Nephron progenitor cell (in vitro differentiated cells): ENCODE measurements around the gene UBE2O.

Experiments
- DNase-seq: peaks from one replicate; pipeline ENCODE4 v3.0.0; 2021
- H3K27ac Mint-ChIP-seq: 2 replicates; pipeline ENCODE4 v1.8.0; 2021; ENCODE audit warnings: mild to moderate bottlenecking, moderate library complexity, mixed read lengths
- H3K27me3 Mint-ChIP-seq: 2 replicates; pipeline ENCODE4 v1.8.0; 2021; ENCODE audit warnings: mild to moderate bottlenecking, low read depth, mixed read lengths; ENCODE audit not compliant: poor library complexity
- H3K36me3 Mint-ChIP-seq: 2 replicates; pipeline ENCODE4 v1.8.0; 2021; ENCODE audit warnings: low read depth, mixed read lengths
- H3K4me1 Mint-ChIP-seq: 2 replicates; pipeline ENCODE4 v1.8.0; 2021; ENCODE audit warnings: mixed read lengths
- H3K4me3 Mint-ChIP-seq: 2 replicates; pipeline ENCODE4 v1.8.0; 2021; ENCODE audit warnings: mild to moderate bottlenecking, moderate library complexity, mixed read lengths
- H3K9me3 Mint-ChIP-seq: 2 replicates; pipeline ENCODE4 v1.8.0; 2021; ENCODE audit warnings: mild to moderate bottlenecking, moderate library complexity, mixed read lengths
- TF ChIP-seq, protein P1 (sequence below): fragments of 200-600 bp; sonication (generic); IDR thresholded peaks from 2 replicates; pipeline ENCODE4 v1.5.0; 2021; ENCODE audit warnings: antibody characterized with exemption

The UBE2O gene

DNA sequence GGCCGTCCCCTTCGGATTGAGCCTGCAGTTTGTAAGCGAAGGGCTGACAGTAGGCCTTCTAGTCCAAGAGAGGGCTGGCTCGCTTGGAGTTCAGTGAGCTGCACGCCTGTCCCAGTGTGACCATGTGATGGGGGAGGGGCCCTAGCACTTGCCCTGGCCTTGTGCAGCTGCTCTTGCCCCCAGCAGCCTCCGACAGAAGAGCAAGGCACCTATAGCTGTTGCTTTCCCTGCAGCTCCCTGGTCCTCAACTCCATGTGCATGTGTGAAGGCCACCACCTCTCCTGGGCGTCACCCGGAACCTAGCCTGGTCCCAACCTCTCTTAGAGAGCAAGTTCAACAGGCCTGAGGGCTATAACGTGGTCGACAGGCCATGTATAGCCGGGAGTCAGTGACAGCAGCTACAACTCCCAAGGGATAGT, 62.9 kb downstream of the UBE2O start:
- Mint-ChIP-seq H3K4me1 (peaks cover 38% of the 10 kb centered on the region), H3K27ac (no peak overlapping the region), H3K36me3 (peaks cover 35% of the 10 kb centered on the region), H3K9me3 (no peaks in the 10 kb centered on the region), H3K4me3 (no peak overlapping the region), H3K27me3 (peaks cover 28% of the 10 kb centered on the region)
- TF ChIP-seq, protein P1, sequence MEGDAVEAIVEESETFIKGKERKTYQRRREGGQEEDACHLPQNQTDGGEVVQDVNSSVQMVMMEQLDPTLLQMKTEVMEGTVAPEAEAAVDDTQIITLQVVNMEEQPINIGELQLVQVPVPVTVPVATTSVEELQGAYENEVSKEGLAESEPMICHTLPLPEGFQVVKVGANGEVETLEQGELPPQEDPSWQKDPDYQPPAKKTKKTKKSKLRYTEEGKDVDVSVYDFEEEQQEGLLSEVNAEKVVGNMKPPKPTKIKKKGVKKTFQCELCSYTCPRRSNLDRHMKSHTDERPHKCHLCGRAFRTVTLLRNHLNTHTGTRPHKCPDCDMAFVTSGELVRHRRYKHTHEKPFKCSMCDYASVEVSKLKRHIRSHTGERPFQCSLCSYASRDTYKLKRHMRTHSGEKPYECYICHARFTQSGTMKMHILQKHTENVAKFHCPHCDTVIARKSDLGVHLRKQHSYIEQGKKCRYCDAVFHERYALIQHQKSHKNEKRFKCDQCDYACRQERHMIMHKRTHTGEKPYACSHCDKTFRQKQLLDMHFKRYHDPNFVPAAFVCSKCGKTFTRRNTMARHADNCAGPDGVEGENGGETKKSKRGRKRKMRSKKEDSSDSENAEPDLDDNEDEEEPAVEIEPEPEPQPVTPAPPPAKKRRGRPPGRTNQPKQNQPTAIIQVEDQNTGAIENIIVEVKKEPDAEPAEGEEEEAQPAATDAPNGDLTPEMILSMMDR: no peak
- DNase-seq: no peak

DNA sequence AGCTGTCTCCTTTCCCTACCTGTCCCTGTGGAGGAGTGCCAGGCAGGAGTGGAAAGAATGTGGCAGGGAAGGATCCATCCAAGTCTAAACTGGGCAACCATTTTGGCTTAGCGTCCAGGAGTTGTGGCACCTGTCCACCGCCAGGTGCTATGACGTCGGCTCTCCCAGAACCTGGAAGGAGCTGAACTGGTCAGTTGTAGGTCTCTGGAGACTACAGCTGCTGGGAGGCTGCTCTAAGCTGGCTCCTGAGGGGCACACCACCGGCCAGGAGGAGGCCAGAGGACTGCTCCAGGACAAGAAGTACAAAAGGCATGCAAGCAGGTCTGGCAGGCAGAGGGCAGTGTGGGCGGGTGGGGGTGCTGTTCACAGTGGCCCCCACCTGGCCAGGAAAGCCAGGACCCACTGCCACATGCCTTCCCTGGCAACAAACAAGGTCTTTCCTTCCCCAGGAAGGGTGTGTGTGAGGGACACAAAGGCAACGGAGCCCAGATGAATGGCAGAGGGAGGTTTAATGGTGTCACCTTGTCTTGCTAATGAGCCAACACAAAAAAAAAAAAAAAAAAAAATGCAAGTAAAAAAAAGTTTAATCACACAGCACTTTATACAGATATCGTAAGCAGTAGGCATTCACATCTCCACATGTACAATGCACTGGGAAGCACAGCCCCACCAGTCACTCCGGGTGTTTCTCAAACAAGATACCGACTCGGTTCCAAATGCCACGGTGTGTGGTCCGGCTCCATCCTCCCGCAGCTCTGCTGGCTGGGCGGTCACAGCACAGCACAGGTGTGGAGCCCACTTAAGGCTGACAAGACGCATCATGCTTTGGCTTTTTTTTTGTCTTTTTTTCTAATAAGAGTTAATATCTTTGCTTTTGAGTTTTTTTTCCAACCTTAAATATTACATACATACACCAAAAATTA, 63.7 kb downstream of the UBE2O start:
- Mint-ChIP-seq H3K27ac (no peak overlapping the region), H3K4me1 (peaks cover 35% of the 10 kb centered on the region), H3K9me3 (no peaks in the 10 kb centered on the region), H3K4me3 (no peak overlapping the region), H3K36me3 (peaks cover 30% of the 10 kb centered on the region), H3K27me3 (peaks cover 30% of the 10 kb centered on the region)
- DNase-seq: no peak
- TF ChIP-seq, protein P1: no peak

DNA sequence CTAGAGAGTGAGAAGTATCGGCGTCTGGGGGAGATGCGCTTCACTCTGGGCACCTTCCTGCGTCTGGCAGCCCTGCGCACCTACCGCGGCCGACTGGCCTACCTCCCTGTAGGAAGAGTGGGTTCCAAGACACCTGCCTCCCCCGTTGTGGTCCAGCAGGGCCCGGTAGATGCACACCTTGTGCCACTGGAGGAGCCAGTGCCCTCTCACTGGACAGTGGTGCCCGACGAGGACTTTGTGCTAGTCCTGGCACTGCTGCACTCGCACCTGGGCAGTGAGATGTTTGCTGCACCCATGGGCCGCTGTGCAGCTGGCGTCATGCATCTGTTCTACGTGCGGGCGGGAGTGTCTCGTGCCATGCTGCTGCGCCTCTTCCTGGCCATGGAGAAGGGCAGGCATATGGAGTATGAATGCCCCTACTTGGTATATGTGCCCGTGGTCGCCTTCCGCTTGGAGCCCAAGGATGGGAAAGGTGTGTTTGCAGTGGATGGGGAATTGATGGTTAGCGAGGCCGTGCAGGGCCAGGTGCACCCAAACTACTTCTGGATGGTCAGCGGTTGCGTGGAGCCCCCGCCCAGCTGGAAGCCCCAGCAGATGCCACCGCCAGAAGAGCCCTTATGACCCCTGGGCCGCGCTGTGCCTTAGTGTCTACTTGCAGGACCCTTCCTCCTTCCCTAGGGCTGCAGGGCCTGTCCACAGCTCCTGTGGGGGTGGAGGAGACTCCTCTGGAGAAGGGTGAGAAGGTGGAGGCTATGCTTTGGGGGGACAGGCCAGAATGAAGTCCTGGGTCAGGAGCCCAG, 65.8 kb downstream of the UBE2O start:
- H3K27ac Mint-ChIP-seq: no peak overlapping the region
- peaks cover 28% of the 10 kb centered on the region for H3K4me1 Mint-ChIP-seq
- DNase-seq: no peak
- no peaks in the 10 kb centered on the region for H3K9me3 Mint-ChIP-seq
- H3K36me3 Mint-ChIP-seq: peaks cover 20% of the 10 kb centered on the region
- no peak overlapping the region for H3K4me3 Mint-ChIP-seq
- TF ChIP-seq, protein P1: no peak
- peaks cover 45% of the 10 kb centered on the region for H3K27me3 Mint-ChIP-seq

DNA sequence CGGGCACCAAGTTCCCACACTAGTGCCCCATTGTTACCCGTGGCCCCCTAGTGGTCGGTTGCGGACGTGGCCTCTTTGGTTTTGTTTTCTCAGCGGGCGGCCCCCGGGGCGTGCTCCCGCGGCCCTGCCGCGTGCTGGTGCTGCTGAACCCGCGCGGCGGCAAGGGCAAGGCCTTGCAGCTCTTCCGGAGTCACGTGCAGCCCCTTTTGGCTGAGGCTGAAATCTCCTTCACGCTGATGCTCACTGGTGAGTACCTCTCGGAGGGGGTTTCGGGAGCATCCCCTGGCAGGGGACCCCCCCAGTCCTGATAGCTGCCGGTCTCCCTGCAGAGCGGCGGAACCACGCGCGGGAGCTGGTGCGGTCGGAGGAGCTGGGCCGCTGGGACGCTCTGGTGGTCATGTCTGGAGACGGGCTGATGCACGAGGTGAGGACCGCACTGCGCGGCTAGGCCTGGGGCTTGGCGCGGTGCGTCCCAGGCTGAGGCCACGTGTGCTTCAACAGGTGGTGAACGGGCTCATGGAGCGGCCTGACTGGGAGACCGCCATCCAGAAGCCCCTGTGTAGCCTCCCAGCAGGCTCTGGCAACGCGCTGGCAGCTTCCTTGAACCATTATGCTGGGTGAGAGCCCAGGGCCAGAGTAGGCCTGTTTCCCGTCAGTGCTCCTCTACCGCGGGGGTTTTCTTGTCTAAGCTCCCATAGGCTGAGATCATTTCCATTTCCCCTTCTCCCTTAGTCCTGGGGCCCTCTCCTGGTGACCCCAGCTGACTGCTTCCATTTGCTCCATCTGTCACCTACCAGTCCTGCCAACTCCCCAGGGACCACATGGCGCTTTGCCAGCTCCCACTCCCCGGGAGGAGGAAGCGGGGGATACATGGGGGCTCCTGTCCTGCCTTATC, 66.8 kb downstream of the UBE2O start:
- peaks cover 27% of the 10 kb centered on the region for H3K4me1 Mint-ChIP-seq
- no peaks in the 10 kb centered on the region for H3K9me3 Mint-ChIP-seq
- peaks cover 55% of the 10 kb centered on the region for H3K27me3 Mint-ChIP-seq
- no peak overlapping the region for H3K27ac Mint-ChIP-seq
- H3K4me3 Mint-ChIP-seq: peak overlapping the region; percentile 11
- DNase-seq: peak; percentile 85
- H3K36me3 Mint-ChIP-seq: peaks cover 20% of the 10 kb centered on the region
- TF ChIP-seq, protein P1: peak; percentile 78

DNA sequence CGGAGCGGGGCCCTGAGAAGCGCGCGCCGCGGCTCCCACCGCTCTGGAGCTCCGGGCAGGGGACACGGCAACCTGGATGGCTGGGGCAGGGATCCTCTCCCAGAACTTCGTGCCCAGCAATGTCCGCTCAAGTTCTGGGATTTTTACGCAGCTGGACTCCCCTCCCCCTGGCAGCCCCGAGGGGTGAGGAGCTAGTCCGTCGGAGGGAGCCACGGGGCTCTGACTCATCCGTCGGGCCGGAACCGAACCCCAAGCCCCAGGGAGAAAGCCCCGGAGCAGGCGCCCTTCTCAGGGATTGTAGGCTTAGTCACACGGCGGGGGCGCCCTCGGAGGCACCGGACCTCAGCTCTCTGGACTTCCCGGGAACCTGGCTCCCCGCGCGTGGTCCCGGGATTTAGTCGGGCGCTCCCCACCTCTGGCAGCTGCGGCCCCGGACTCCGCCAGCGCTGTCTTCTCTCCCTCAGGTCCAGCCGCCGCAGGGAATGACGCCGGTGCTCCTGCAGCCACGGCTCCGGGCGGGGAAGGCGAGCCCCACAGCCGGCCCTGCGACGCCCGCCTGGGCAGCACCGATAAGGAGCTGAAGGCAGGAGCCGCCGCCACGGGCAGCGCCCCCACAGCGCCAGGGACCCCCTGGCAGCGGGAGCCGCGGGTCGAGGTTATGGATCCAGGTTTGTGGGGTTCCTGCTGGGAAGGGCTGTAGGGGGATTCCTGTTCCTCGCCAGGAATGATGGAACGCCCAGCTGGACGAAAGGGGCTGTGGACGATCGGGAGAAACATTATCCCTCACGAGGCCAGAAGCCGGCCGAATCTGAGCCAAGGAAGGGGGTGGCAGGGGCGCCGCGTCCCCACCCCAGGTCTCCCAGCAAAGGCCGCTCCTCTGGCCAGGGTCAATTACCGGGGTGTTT, 67.7 kb downstream of the UBE2O start:
- Mint-ChIP-seq H3K36me3 (peaks cover 14% of the 10 kb centered on the region), H3K4me3 (peak overlapping the region; percentile 30), H3K27ac (no peak overlapping the region), H3K9me3 (no peaks in the 10 kb centered on the region), H3K27me3 (peaks cover 62% of the 10 kb centered on the region), H3K4me1 (peaks cover 26% of the 10 kb centered on the region)
- TF ChIP-seq, protein P1: no peak
- peak; percentile 36 for DNase-seq
